B cell (primary cell): ENCODE measurements around the gene ANKRD11. TPM values are rescaled to one million over a fixed set of nuclear protein-coding genes. Genes with fewer than 3 reads are reported as not detected.
"Not testable (repeated sequence)": the region's sequence is repeated elsewhere in the genome, so short reads cannot be mapped to it uniquely, and the experiment has no call there.

Experiments
- ATAC-seq: fragments of 200-7000 bp; cut with Tn5 transposase; one replicate; pipeline ENCODE4 v1.10.0; 2021; ENCODE audit warnings: low read depth, mild to moderate bottlenecking, moderate number of reproducible peaks, moderate library complexity
- CTCF ChIA-PET: fragments of 350-600 bp; sonication (Branson Sonifier 250); formaldehyde crosslinking; loops from one replicate; lab custom pipeline; 2021; ENCODE audit warnings: antibody characterized with exemption, inconsistent platforms; lab: Charles Lee
- POLR2A ChIA-PET: fragments of 350-600 bp; sonication (Branson Sonifier 250); formaldehyde crosslinking; loops from one replicate; lab custom pipeline; 2021; ENCODE audit warnings: antibody characterized with exemption; lab: Charles Lee
- DNase-seq: peaks from one replicate; pipeline ENCODE4 v3.0.0; 2013
- H2AFZ ChIP-seq: 2 replicates; pipeline ENCODE4 v1.6.1; 2012; ENCODE audit warnings: mild to moderate bottlenecking, low read depth, low read length; ENCODE audit not compliant: insufficient read depth, poor library complexity, severe bottlenecking
- H3K27ac ChIP-seq, 2 donors: 1 replicate in 1 of 2; 2 replicates in 1 of 2; pipeline ENCODE4 v1.5.1; 2012 to 2013; ENCODE audit warnings: low read length in 2 of 2, mild to moderate bottlenecking in 2 of 2, moderate library complexity in 1 of 2
- H3K27me3 ChIP-seq, 4 experiments: fragments of 200-600 bp in 1 of 4; sonication (generic) in 1 of 4; replicated peaks in 1 of 4; 1 replicate in 2 of 4; 2 replicates in 2 of 4; pipeline versions ENCODE4 v1.6.1 to v1.7.0; 2013 to 2016; ENCODE audit warnings: low read length in 3 of 4, mild to moderate bottlenecking in 2 of 4, mixed read lengths in 1 of 4, moderate library complexity in 1 of 4; ENCODE audit not compliant: insufficient read depth in 4 of 4, control insufficient read depth in 3 of 4; ENCODE audit errors: control extremely low read depth in 1 of 4
- H3K36me3 ChIP-seq, 2 experiments: replicated peaks in 1 of 2; 1 replicate in 1 of 2; 2 replicates in 1 of 2; pipeline versions ENCODE4 v1.6.1 to v1.7.1; 2013; ENCODE audit warnings: low read length in 1 of 2; ENCODE audit not compliant: insufficient read depth in 2 of 2, control insufficient read depth in 1 of 2; ENCODE audit errors: control extremely low read depth in 1 of 2, extremely low read depth in 1 of 2
- H3K4me1 ChIP-seq, 2 donors: fragments of 200-600 bp in 1 of 2; sonication (generic) in 1 of 2; 1 replicate in 1 of 2; 2 replicates in 1 of 2; pipeline versions ENCODE4 v1.5.1 to v1.6.1; 2013 to 2017; ENCODE audit warnings: low read length in 2 of 2; ENCODE audit not compliant: control insufficient read depth in 2 of 2, insufficient read depth in 2 of 2
- H3K4me2 ChIP-seq: replicated peaks from 2 replicates; pipeline ENCODE3; 2012; ENCODE audit warnings: mild to moderate bottlenecking, low read depth, low read length; ENCODE audit not compliant: poor library complexity, severe bottlenecking
- H3K4me3 ChIP-seq, 5 experiments: fragments of 200-600 bp in 1 of 5; sonication (generic) in 1 of 5; 1 replicate in 3 of 5; 2 replicates in 2 of 5; pipeline versions ENCODE4 v1.5.1 to v1.7.0; 2011 to 2016; ENCODE audit warnings: low read length in 4 of 5, mild to moderate bottlenecking in 4 of 5, low read depth in 2 of 5, control low read depth in 1 of 5, moderate library complexity in 1 of 5; ENCODE audit not compliant: insufficient read depth in 1 of 5; ENCODE audit errors: control extremely low read depth in 1 of 5, extremely low read depth in 1 of 5
- H3K79me2 ChIP-seq: fragments of 200-600 bp; sonication (generic); one replicate; pipeline ENCODE4 v1.6.0; 2016; ENCODE audit warnings: low read length; ENCODE audit not compliant: control insufficient read depth, insufficient read depth
- H3K9ac ChIP-seq: fragments of 200-600 bp; sonication (generic); 2 replicates; pipeline ENCODE4 v1.6.1; 2017; ENCODE audit warnings: mild to moderate bottlenecking, low read length, moderate library complexity
- H3K9me3 ChIP-seq, 3 donors: one replicate each; pipeline versions ENCODE4 v1.6.1 to v1.7.1; 2013; ENCODE audit warnings: low read length in 2 of 3; ENCODE audit not compliant: control insufficient read depth in 2 of 3, insufficient read depth in 1 of 3; ENCODE audit errors: control extremely low read depth in 1 of 3
- H4K20me1 ChIP-seq: 2 replicates; pipeline ENCODE4 v1.6.0; 2012; ENCODE audit warnings: mild to moderate bottlenecking, low read length; ENCODE audit not compliant: insufficient read depth, control insufficient read depth, poor library complexity, severe bottlenecking
- H3K27ac Mint-ChIP-seq: one replicate; pipeline ENCODE4 v1.8.0; 2021; ENCODE audit warnings: mixed read lengths
- H3K27me3 Mint-ChIP-seq: one replicate; pipeline ENCODE4 v1.8.0; 2021; ENCODE audit warnings: mixed read lengths
- H3K4me1 Mint-ChIP-seq: one replicate; pipeline ENCODE4 v1.8.0; 2021; ENCODE audit warnings: mixed read lengths
- H3K4me3 Mint-ChIP-seq: one replicate; pipeline ENCODE4 v1.8.0; 2021; ENCODE audit warnings: mixed read lengths
- H3K9me3 Mint-ChIP-seq: one replicate; pipeline ENCODE4 v1.8.0; 2022; ENCODE audit warnings: mixed read lengths; ENCODE audit not compliant: insufficient read depth
- CTCF ChIP-seq: fragments of 200-600 bp; IDR thresholded peaks from one replicate; pipeline ENCODE4 v1.8.0; 2022; ENCODE audit warnings: antibody characterized with exemption, mild to moderate bottlenecking
- EZH2 ChIP-seq: IDR thresholded peaks from 2 replicates; pipeline ENCODE4 v1.6.1; 2012; ENCODE audit warnings: borderline replicate concordance, low read depth, mild to moderate bottlenecking, moderate library complexity, low read length; ENCODE audit not compliant: insufficient read depth, poor library complexity, severe bottlenecking
- WGBS: methylation state at CpG from one replicate; pipeline ENCODE4 v1.1.5; 2013; ENCODE audit warnings: missing lambda C conversion rate; ENCODE audit not compliant: insufficient coverage; 5-methylcytosine and 5-hydroxymethylcytosine counted together
- intact Hi-C: fragments of 100-400 bp; cut with micrococcal nuclease; formaldehyde crosslinking; loops from one replicate; pipeline ENCODE4 v1.10.0; 2022
- polyA plus RNA-seq: library from polyadenylated mRNA; depleted of rRNA; stranded (reverse); fragments of >200 nt; gene quantifications from 2 replicates; pipeline ENCODE4 v1.2.3, GENCODE V29; 2012
- total RNA-seq, 2 donors: library from RNA; stranded (reverse); fragments of 120-200 nt in 1 of 2; gene quantifications; 1 replicate in 1 of 2; 2 replicates in 1 of 2; pipeline versions ENCODE4 v1.2.3 to v1.2.4, GENCODE V29; 2013 to 2022

ANKRD11 gene
- total and polyA plus RNA-seq, 2 donors (not counting 1 experiment from before 2014, with no cell fraction given): 67.9 to 314 TPM

DNA sequence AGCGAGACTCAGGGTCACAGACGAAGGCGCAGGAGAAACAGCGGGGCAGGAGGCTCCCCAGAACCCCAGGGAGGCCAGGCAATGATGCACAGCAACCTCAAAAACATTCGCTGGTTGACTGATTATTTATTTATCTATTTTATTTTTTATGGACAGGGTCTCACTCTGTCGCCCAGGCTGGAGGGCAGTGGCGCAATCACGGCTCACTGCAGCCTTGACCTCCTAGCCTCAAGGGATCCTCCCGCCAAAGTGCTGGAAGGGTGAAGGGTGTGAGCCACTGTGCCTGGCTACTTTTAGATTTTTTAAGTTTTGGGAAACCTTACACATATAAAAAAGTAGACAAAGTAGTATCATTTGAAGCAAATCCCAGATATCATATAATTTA lies 189.4 kb downstream of the ANKRD11 start:
- DNase-seq (no peak), ATAC-seq (no peak)
- POLR2A ChIA-PET: no interaction called here
- Mint-ChIP-seq H3K4me1 (peaks cover 23% of the 10 kb centered on the region), H3K27ac (no peak overlapping the region), H3K4me3 (no peak overlapping the region), H3K27me3 (no peaks in the 10 kb centered on the region), H3K9me3 (no peaks in the 10 kb centered on the region)
- Histone ChIP-seq H3K4me3 (no peak overlapping the region), H3K9me3 (no peaks in the 10 kb centered on the region), H3K79me2 (peaks cover 100% of the 10 kb centered on the region), H3K4me2 (no peak overlapping the region), H3K9ac (no peak overlapping the region), H2AFZ (no peak overlapping the region), H3K4me1 (peaks cover 6 to 13% of the 10 kb centered on the region in 2 donors), H4K20me1 (peaks cover 98% of the 10 kb centered on the region), H3K27ac (no peak overlapping the region), H3K36me3 (peaks cover 5 to 58% of the 10 kb centered on the region in 2 experiments), H3K27me3 (no peaks in the 10 kb centered on the region)
- WGBS: 96% methylated on average over 4 of the region's 9 CpGs
- CTCF ChIA-PET: no interaction called here
- TF ChIP-seq CTCF (no peak), EZH2 (no peak)
- intact Hi-C loops: no loop called here

GRCh38 chr16:89300311-89300975 lies 189.9 kb downstream of the ANKRD11 start:
- H3K27ac ChIP-seq: no peak overlapping the region
- H3K36me3 ChIP-seq: peaks cover 5 to 58% of the 10 kb centered on the region in 2 experiments
- no peak overlapping the region for H3K9ac ChIP-seq
- H3K4me1 Mint-ChIP-seq: peaks cover 23% of the 10 kb centered on the region
- H2AFZ ChIP-seq: no peak overlapping the region
- H3K27me3 ChIP-seq: no peaks in the 10 kb centered on the region
- no peak overlapping the region for H3K4me3 ChIP-seq
- ChIA-PET POLR2A (no interaction called here), CTCF (no interaction called here)
- WGBS: 93% methylated on average over 21 of the region's 21 CpGs
- no peak for ATAC-seq
- no peak overlapping the region for H3K4me2 ChIP-seq
- peaks cover 100% of the 10 kb centered on the region for H4K20me1 ChIP-seq
- no peak for DNase-seq
- no peak overlapping the region for H3K27ac Mint-ChIP-seq
- H3K4me3 Mint-ChIP-seq: no peak overlapping the region
- no peaks in the 10 kb centered on the region for H3K9me3 ChIP-seq
- peaks cover 6 to 13% of the 10 kb centered on the region in 2 donors for H3K4me1 ChIP-seq
- intact Hi-C loops: no loop called here
- peaks cover 100% of the 10 kb centered on the region for H3K79me2 ChIP-seq
- H3K27me3 Mint-ChIP-seq: no peaks in the 10 kb centered on the region
- H3K9me3 Mint-ChIP-seq: no peaks in the 10 kb centered on the region
- TF ChIP-seq EZH2: no peak
- TF ChIP-seq CTCF: no peak

- POLR2A ChIA-PET, H3K9ac ChIP-seq, CTCF ChIA-PET, ATAC-seq, H3K4me3 Mint-ChIP-seq, H3K4me2 ChIP-seq, H3K9me3 Mint-ChIP-seq, intact Hi-C loops, H2AFZ ChIP-seq, H3K27me3 ChIP-seq, DNase-seq, H3K4me3 ChIP-seq, H3K27ac ChIP-seq, H3K27ac Mint-ChIP-seq, H3K27me3 Mint-ChIP-seq, H3K9me3 ChIP-seq: not testable (repeated sequence)
- peaks cover 100% of the 10 kb centered on the region for H3K79me2 ChIP-seq
- H4K20me1 ChIP-seq: peaks cover 100% of the 10 kb centered on the region
- peaks cover 23% of the 10 kb centered on the region for H3K4me1 Mint-ChIP-seq
- H3K36me3 ChIP-seq: peaks cover 5 to 49% of the 10 kb centered on the region in 2 experiments
- WGBS: over 99% methylated on average over 9 of the region's 10 CpGs
- peaks cover 6 to 13% of the 10 kb centered on the region in 2 donors for H3K4me1 ChIP-seq
Observed at GRCh38 chr16:89299357-89300111, 190.8 kb downstream of the ANKRD11 start.
